K562 (cell line): ENCODE results near the gene KLRD1. TPM values are rescaled to one million over a fixed set of nuclear protein-coding genes. Genes with fewer than 3 reads are reported as not detected.

Experiments used
- ATAC-seq: fragments of 200-7000 bp; cut with Tn5 transposase; 3 replicates; pipeline ENCODE4 v1.9.1; 2020; ENCODE audit warnings: moderate library complexity
- BruUV-seq: library from RNA; stranded (reverse); fragments of 400-500 nt; replicated peaks from 2 replicates; lab custom pipeline; 2021; lab: Mats Ljungman, UMichigan
- CTCF ChIA-PET: fragments of 300-600 bp; formaldehyde crosslinking; extraction: SDS; loops from one replicate; lab custom pipeline; 2021; ENCODE audit warnings: low intra/inter-chr PET ratio; lab: Yijun Ruan, JAX
- POLR2A ChIA-PET: fragments of 300-600, 350-650 bp; sonication (Branson Sonifier 250); formaldehyde crosslinking; extraction: SDS; loops from one replicate; lab custom pipeline; 2021; ENCODE audit warnings: antibody characterized with exemption, inconsistent platforms; lab: Yijun Ruan, JAX
- DNase-seq, 4 experiments: peaks; one replicate each; pipeline versions ENCODE4 v3.0.0 to v3.0.0-alpha.2; 2011 to 2018; ENCODE audit warnings: low spot score in 3 of 4, mixed read lengths in 3 of 4; ENCODE audit errors: extremely low read depth in 1 of 4
- FAIRE-seq: peaks from 2 replicates; lab custom pipeline; 2011; peaks lifted over from hg19 to GRCh38; lab: Jason Lieb, UNC
- H2AFZ ChIP-seq: 2 replicates; pipeline ENCODE4 v1.6.0; 2011; ENCODE audit warnings: low read depth, low read length, control low read depth, inconsistent platforms
- H3K27ac ChIP-seq: fragments of 200-600 bp; 3 replicates; pipeline ENCODE4 v1.8.0; 2011; ENCODE audit warnings: low read depth, mild to moderate bottlenecking, control low read depth, inconsistent platforms, low read length, moderate library complexity, mixed read lengths; ENCODE audit errors: extremely low read depth
- H3K27me3 ChIP-seq, 2 experiments: fragments of 300-600 bp in 1 of 2; 2 replicates in 1 of 2; 3 replicates in 1 of 2; pipeline versions ENCODE4 v1.6.0 to v1.8.0; 2011; ENCODE audit warnings: inconsistent platforms in 2 of 2, low read length in 2 of 2, mild to moderate bottlenecking in 1 of 2, mixed read lengths in 1 of 2, moderate library complexity in 1 of 2; ENCODE audit not compliant: control insufficient read depth in 2 of 2, insufficient read depth in 2 of 2
- H3K36me3 ChIP-seq: fragments of 300-600 bp; 3 replicates; pipeline ENCODE4 v1.8.0; 2011; ENCODE audit warnings: mild to moderate bottlenecking, low read length, inconsistent platforms; ENCODE audit not compliant: control insufficient read depth, insufficient read depth
- H3K4me1 ChIP-seq, 2 experiments: fragments of 200-600 bp in 1 of 2; replicated peaks in 1 of 2; 2 replicates in 1 of 2; 3 replicates in 1 of 2; pipeline versions ENCODE4 v1.5.1 to v1.8.0; 2011; ENCODE audit warnings: inconsistent platforms in 2 of 2, low read length in 2 of 2, mild to moderate bottlenecking in 1 of 2, mixed read lengths in 1 of 2, moderate library complexity in 1 of 2; ENCODE audit not compliant: control insufficient read depth in 2 of 2, insufficient read depth in 2 of 2
- H3K4me2 ChIP-seq: 2 replicates; pipeline ENCODE4 v1.6.1; 2011; ENCODE audit warnings: low read length, control low read depth, inconsistent platforms, mixed read lengths; ENCODE audit not compliant: insufficient read depth
- H3K4me3 ChIP-seq: fragments of 200-600 bp; sonication (generic), shearing (Covaris generic); 2 replicates; pipeline ENCODE4 v1.5.1; 2016; ENCODE audit warnings: control low read depth, inconsistent platforms
- H3K79me2 ChIP-seq: fragments of 200-600 bp; 3 replicates; pipeline ENCODE4 v1.8.0; 2011; ENCODE audit warnings: low read length, inconsistent platforms; ENCODE audit not compliant: control insufficient read depth, insufficient read depth
- H3K9ac ChIP-seq, 2 experiments: 2 replicates each; pipeline versions ENCODE4 v1.6.0 to v1.6.1; 2011; ENCODE audit warnings: low read depth in 2 of 2, low read length in 2 of 2, control low read depth in 1 of 2, inconsistent platforms in 1 of 2, mild to moderate bottlenecking in 1 of 2, mixed read lengths in 1 of 2; ENCODE audit not compliant: insufficient read depth in 1 of 2
- H3K9me1 ChIP-seq: one replicate; pipeline ENCODE4 v1.6.0; 2011; ENCODE audit warnings: inconsistent platforms, mild to moderate bottlenecking, low read length, moderate library complexity; ENCODE audit not compliant: control insufficient read depth, insufficient read depth
- H3K9me3 ChIP-seq: replicated peaks from 2 replicates; pipeline ENCODE4 v1.5.1; 2011; ENCODE audit warnings: low read depth, low read length, inconsistent platforms; ENCODE audit not compliant: control insufficient read depth, insufficient read depth
- H4K20me1 ChIP-seq: replicated peaks from 2 replicates; pipeline ENCODE4 v1.6.1; 2011; ENCODE audit warnings: low read length, inconsistent platforms, mixed read lengths; ENCODE audit not compliant: control insufficient read depth, insufficient read depth
- DLX4 ChIP-seq: fragments of 250-450 bp; sonication (Bioruptor Pico); IDR thresholded peaks from 2 replicates; pipeline ENCODE4 v1.6.1; 2021; ENCODE audit warnings: mild to moderate bottlenecking
- E2F3 ChIP-seq: fragments of 250-450 bp; sonication (Bioruptor Pico); IDR thresholded peaks from 2 replicates; pipeline ENCODE4 v1.4.0; 2020; ENCODE audit warnings: mild to moderate bottlenecking
- FOXM1 ChIP-seq, 2 experiments: fragments of 450-650 bp in 1 of 2; sonication (generic) in 1 of 2; formaldehyde crosslinking in 1 of 2; IDR thresholded peaks; 2 replicates each; pipeline versions ENCODE4 v1.6.1 to v1.9.0; 2017 to 2022; ENCODE audit warnings: low read depth in 2 of 2, mild to moderate bottlenecking in 2 of 2, missing genetic modification reagents in 1 of 2, moderate library complexity in 1 of 2
- NFE2 ChIP-seq: IDR thresholded peaks from 2 replicates; pipeline ENCODE4 v1.6.1; 2014; ENCODE audit warnings: antibody characterized with exemption, low read depth
- RNF2 ChIP-seq: sonication (generic); IDR thresholded peaks from 2 replicates; pipeline ENCODE4 v1.6.1; 2016
- SRSF3 ChIP-seq: fragments of 200-400 bp; formaldehyde crosslinking; IDR thresholded peaks from 2 replicates; pipeline ENCODE4 v1.6.1; 2016; ENCODE audit warnings: mild to moderate bottlenecking, low read length, moderate library complexity; ENCODE audit not compliant: insufficient read depth
- ZBTB34 ChIP-seq: fragments of 250-450 bp; sonication (Bioruptor Pico); IDR thresholded peaks from 2 replicates; pipeline ENCODE4 v1.8.0; 2021; ENCODE audit warnings: mild to moderate bottlenecking, moderate library complexity
- ZBTB49 ChIP-seq: sonication (generic); formaldehyde crosslinking; IDR thresholded peaks from 2 replicates; pipeline ENCODE4 v1.8.0; 2022; ENCODE audit warnings: missing genetic modification reagents, mild to moderate bottlenecking, borderline replicate concordance
- ZBTB8A ChIP-seq: fragments of 450-650 bp; IDR thresholded peaks from 2 replicates; pipeline ENCODE4 v1.6.1; 2018; ENCODE audit warnings: mild to moderate bottlenecking, moderate library complexity; ENCODE audit not compliant: partially characterized antibody
- ZBTB9 ChIP-seq: fragments of 450-650 bp; formaldehyde crosslinking; IDR thresholded peaks from 2 replicates; pipeline ENCODE4 v1.4.0; 2020; ENCODE audit warnings: mild to moderate bottlenecking, moderate library complexity
- ZNF121 ChIP-seq: sonication (generic); formaldehyde crosslinking; conservative IDR thresholded peaks from 2 replicates; pipeline ENCODE4 v1.8.0; 2022; ENCODE audit warnings: missing genetic modification reagents
- ZNF280A ChIP-seq: fragments of 450-650 bp; IDR thresholded peaks from 2 replicates; pipeline ENCODE4 v1.6.1; 2018; ENCODE audit warnings: mild to moderate bottlenecking, low read depth; ENCODE audit not compliant: partially characterized antibody
- WGBS: fragments of 100-300 bp; shearing (Covaris generic); methylation state at CpG from one replicate; pipeline ENCODE4 v1.1.6; 2016; ENCODE audit warnings: low coverage, mixed read lengths; ENCODE audit not compliant: insufficient coverage; ENCODE audit errors: missing lambda C conversion rate; 5-methylcytosine and 5-hydroxymethylcytosine counted together
- in situ Hi-C: fragments of 300-500 bp; cut with MboI; formaldehyde crosslinking; loops from 4 replicates; pipeline ENCODE4 v1.15.0; 2018; ENCODE audit warnings: inconsistent platforms, mixed read lengths
- intact Hi-C: fragments of 100-400 bp; cut with micrococcal nuclease; formaldehyde crosslinking; loops from 2 replicates; pipeline ENCODE4 v1.14.2; 2022
- polyA plus RNA-seq, 8 experiments: library from polyadenylated mRNA; depleted of rRNA in 4 of 8; stranded (reverse) in 5 of 8; unstranded in 3 of 8; fragments of >200 nt; fragmentation: Nextera tagmentation in 2 of 8; fragmentation: Illumina TruSeq in 1 of 8; extraction: Ambion mirVana in 2 of 8; extraction: Trizol in 1 of 8; gene quantifications; 2 replicates each; pipeline versions ENCODE4 v1.2.1 to v1.2.3, GENCODE V29; 2011 to 2014; ENCODE audit warnings: inconsistent platforms in 1 of 8, missing spikeins in 1 of 8
- total RNA-seq, 7 experiments: library from RNA; depleted of rRNA in 6 of 7; stranded (reverse); fragments of >200 nt in 6 of 7; fragmentation: Illumina TruSeq in 2 of 7; extraction: Trizol in 2 of 7; gene quantifications; 2 replicates each; pipeline versions ENCODE4 v1.2.1 to v1.2.3, GENCODE V29; 2011 to 2021; ENCODE audit warnings: low replicate concordance in 1 of 7

The KLRD1 gene
- total and polyA plus RNA-seq, 9 of the 15 experiments (the other 6 are each of a cell fraction or from before 2014, with no cell fraction given): not detected

GRCh38 chr12:10374624-10375018 lies 67.0 kb downstream of the KLRD1 start:
- Histone ChIP-seq H3K9me1 (no peaks in the 10 kb centered on the region), H4K20me1 (no peaks in the 10 kb centered on the region), H3K4me3 (no peak overlapping the region), H3K4me2 (no peak overlapping the region), H3K9ac (no peak overlapping the region), H3K79me2 (no peaks in the 10 kb centered on the region), H3K9me3 (no peaks in the 10 kb centered on the region), H2AFZ (no peak overlapping the region), H3K27ac (no peak overlapping the region), H3K4me1 (peaks cover 4 to 7% of the 10 kb centered on the region in 2 experiments; a peak in 3 of 5 replicates), H3K36me3 (no peaks in the 10 kb centered on the region; the same call in 2 of the 3 replicates), H3K27me3 (no peaks in the 10 kb centered on the region)
- FAIRE-seq (no peak), ATAC-seq (no peak), DNase-seq (no peak)
- BruUV-seq: no TSS peak
- WGBS: 72% methylated on average over 3 of the region's 3 CpGs
- ChIA-PET POLR2A (no interaction called here), CTCF (interaction anchor here (0.6 kb wide), 1 partner anchor 32 kb away, joined by 4 read pairs; no protein-coding TSS in a partner anchor)
- intact Hi-C loops (no loop called here), in situ Hi-C loops (no loop called here)
- no peak for TF ChIP-seq ZBTB9
- no peak for TF ChIP-seq E2F3 (CRISPR knock-in tag)
- TF ChIP-seq RNF2: no peak
- TF ChIP-seq ZNF121: no peak
- no peak for TF ChIP-seq ZNF280A
- TF ChIP-seq NFE2: no peak
- TF ChIP-seq DLX4: no peak
- no peak for TF ChIP-seq ZBTB8A
- TF ChIP-seq SRSF3: no peak
- TF ChIP-seq ZBTB49 (CRISPR knock-in tag): no peak
- no peak for TF ChIP-seq FOXM1 (IDR thresholded peaks at IDR 0.05; ENCODE audit: low read depth)
- no peak for TF ChIP-seq FOXM1 (CRISPR knock-in tag; IDR thresholded peaks at IDR 0.05; ENCODE audit: low read depth)
- TF ChIP-seq ZBTB34 (CRISPR knock-in tag): no peak
